Activated CD4-positive, alpha-beta T cell treated with anti-CD3 and anti-CD28 coated beads for 48 hours (primary cell): Measurements from ENCODE around the gene FATE1.
"Not testable (repeated sequence)": the region's sequence is repeated elsewhere in the genome, so short reads cannot be mapped to it uniquely, and the experiment has no call there.

Source experiments
- DNase-seq: peaks from one replicate; pipeline ENCODE4 v3.0.0-alpha.2; 2020

The FATE1 gene, protein sequence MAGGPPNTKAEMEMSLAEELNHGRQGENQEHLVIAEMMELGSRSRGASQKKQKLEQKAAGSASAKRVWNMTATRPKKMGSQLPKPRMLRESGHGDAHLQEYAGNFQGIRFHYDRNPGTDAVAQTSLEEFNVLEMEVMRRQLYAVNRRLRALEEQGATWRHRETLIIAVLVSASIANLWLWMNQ

GRCh38 chrX:151715752-151716151, at the start of gene FATE1:
FATE1 (plus strand) TSS chrX:151716035; CDS start chrX:151716120, 85 bp downstream.
- no peak for DNase-seq

- DNase-seq, result no peak
These were observed 40.6 kb upstream of the FATE1 start for GRCh38 chrX:151675121-151675746.

GRCh38 chrX:151676196-151676595, 39.6 kb upstream of the FATE1 start:
- no peak for DNase-seq

DNA sequence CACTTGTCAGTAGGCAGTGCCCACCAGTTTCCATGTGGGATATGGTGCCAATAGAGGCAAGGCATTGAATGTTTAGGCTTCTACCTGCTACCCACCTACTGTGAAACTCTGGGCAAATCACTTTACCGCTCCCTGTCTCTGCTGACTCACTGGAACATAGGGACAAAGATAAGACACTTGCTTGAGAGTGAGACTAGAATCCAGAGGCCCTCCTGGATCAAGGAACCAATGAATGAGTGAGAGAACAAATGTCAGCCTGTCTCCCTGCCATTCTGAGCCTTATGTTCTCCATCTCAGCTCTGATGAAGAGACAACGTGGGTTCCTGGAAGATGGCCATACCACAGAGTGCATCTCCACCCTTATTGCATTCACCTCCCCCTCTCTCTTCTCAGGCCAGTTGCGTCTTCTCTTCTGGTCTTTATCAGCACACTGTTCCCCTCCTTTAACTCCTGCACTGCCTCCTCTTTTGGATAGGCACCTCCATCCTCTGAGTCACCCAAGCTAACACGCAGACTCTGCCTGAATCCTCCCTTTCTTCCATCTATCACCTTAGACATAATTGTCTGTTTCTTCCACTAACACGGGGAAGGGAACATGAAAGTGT, 35.9 kb upstream of the FATE1 start:
- DNase-seq, result no peak

DNA sequence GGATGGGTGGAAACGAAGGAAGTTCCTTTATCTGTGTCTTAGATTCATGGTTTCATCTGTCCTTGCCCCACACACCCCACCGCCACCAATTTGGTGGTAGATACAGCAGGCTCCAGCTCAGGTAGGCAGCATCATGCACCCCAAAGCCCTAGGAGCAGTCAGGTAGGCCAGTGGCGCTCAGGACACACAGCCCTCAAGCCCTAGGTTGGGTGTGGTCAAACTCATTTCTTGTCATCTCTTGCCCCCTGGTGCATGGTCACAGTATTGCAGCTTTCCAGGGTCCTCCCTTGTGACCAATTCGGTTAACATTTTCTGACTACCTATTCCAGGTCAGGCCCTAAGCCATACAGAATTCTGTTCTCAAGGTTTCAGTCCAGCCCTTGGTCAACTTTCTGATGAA, 35.0 kb upstream of the FATE1 start:
- peak; percentile 72 for DNase-seq

GRCh38 chrX:151687635-151688034, 28.2 kb upstream of the FATE1 start:
- DNase-seq, result no peak

DNA sequence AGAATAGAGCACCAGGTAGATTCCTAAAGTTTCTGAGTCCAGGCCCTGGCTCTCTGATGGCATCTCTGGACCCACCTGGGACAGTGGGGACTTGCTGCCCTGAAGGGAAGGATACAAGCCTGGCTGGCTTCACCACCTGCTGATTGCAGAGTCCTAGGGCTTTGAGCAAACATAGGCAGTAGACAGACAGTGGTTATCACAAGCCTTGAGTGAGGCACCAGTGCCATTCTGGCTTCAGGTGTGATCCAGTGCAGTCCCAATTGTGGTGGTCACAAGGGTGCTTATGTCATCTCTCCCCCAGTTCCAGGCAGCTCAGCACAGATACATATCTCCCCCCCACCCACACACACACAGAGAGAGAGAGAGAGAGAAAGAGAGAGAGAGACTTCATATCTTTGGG, 27.1 kb upstream of the FATE1 start:
- DNase-seq, result no peak

DNA sequence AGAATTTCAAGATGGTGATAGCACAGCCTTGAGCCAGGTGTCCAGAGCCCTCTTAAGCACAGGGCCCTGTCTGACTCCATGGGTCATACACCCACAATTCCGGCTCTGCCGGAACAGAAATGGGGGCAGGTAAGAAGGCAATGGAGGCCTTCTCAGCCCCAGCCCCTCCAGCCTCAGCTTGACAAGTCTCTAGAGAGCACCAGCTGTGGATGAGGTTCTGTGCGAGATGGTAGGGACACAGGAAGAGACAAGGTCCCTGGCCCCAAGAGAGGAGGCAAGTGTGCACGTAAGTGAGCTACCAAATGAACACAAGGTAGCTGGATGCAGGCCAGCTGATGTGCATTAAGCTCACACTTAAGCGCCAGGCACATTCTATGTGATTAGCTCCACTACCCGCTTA, 23.0 kb upstream of the FATE1 start:
- no peak for DNase-seq

- no peak for DNase-seq
These were observed 21.7 kb upstream of the FATE1 start for GRCh38 chrX:151694121-151694520.

DNA sequence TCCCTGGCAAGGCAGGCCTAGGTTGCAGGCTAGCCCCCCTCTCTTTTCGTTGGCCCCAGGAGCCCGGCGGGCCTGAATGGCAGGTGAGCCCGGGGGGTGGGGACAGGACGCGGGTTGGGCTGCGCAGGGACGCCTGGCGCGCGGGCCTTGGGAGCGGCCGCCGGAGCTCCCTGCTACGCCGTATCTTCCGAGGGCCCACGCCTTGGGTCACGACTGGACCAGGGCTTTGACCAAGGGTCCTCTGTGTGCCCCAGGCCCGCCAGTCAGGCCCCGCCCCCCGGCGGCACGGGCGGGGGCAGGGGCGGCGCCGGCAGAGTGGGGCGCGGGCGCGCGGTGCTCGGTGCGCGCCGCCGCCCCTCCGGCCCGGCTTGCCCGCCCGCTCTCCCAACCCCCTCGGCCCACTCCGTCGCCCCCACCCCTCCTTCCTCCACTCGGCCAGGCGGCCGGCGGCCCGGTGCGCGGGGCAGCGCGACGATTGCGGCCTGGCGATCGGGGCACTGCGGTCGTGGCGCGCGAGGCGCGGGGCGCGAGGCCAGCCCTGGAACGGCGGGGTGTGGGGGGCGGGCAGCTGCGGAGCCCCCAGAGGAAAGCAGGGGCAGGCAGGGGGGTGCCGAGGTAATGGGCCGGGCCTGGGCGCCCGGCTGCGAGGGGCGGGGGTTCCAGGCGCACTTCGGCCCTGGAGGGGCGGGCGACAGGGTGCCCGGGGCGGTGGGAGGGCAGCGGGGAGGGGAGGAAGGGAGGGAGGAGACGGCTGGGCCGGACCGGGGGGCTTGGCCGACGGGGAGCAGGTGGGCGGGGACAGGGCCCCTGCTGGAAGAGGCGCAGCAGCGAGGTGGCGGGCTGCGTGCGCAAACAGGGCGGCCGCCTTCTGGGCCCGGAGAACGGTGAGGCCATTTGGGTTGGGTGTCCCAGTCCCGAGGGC, 20.9 kb upstream of the FATE1 start, which contains the start of gene PRRG3:
Gene PRRG3 (plus strand): TSS at position 798 of the 922 bp plus-strand sequence. CDS start 3,357 bp downstream, outside the sequence.
- no peak for DNase-seq

- DNase-seq, result no peak
These were observed 20.1 kb upstream of the FATE1 start for GRCh38 chrX:151695583-151696340.

DNA sequence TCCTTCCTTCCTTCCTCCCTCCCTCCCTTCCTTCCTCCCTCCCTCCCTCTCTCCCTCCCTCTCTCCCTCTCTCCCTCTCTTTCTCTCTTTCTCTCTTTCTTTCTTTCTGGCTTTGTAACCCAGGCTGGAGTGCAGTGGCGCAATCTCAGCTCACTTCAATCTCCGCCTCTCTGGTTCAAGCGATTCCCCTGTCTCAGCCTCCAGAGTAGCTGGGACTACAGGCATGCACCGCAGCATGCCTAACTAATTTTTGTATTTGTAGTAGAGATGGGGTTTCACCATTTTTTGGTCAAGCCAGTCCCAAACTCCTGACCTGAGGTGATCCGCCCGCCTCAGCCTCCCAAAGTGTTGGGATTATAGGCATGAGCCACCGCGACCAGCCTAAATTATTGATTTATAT, 18.8 kb upstream of the FATE1 start:
- DNase-seq, result not testable (repeated sequence)

- no peak for DNase-seq
These were observed 18.3 kb upstream of the FATE1 start for GRCh38 chrX:151697522-151697921.

GRCh38 chrX:151698485-151698884, 17.4 kb upstream of the FATE1 start:
- no peak for DNase-seq

DNA sequence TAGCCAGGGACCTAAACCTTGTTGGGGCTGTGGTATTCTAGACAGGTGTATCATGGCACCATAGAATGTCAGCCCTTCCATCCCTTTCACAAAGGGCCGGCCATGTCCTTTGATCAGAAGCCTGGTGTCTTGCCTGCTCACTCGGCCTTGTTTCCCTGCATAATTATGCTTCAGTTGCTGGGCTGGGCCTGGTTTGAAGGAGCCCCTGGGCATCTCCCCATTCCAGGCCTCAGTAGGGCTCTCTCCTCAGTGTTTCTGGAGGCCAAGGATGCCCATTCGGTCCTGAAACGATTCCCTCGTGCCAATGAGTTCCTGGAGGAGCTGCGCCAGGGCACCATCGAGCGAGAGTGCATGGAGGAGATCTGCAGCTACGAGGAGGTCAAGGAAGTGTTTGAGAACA, 16.1 kb upstream of the FATE1 start:
- no peak for DNase-seq

GRCh38 chrX:151700581-151700980, 15.3 kb upstream of the FATE1 start:
- no peak for DNase-seq

- DNase-seq, result no peak
These were observed 14.8 kb upstream of the FATE1 start for GRCh38 chrX:151701071-151701470.

GRCh38 chrX:151701531-151701930, 14.3 kb upstream of the FATE1 start:
- no peak for DNase-seq

DNA sequence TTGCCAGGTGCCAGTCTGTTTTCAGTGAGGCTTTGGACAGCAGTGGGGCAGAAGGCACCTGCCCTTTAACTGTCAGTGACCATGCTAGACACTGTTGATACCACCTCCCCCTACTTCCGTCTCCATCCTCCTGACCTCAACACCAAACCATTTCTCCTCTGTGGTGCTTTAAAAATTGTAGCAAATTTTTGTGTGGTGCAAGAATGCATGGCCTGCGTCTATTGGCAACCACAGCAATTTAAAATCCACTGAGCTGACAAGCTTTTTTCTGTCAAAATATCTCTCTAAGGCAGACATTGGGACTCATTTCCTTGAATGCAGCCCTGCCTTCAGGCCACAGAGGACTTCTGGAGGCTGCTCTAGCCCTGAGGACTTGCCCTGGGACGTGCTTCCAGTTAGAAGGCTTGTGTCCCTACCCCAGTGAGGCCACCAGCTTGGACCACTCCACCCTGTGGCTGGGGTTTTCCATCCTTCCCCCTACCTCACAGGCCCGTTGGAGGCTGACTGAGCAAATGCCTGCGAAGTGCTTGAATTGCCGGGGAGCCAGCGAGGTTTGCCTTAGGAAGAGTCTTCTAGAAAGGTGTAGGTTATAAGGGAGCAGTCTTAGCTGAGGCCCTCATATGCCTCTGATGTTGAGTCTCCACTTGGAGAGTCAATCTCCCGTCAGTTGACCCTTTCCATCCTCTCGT, 13.7 kb upstream of the FATE1 start:
- DNase-seq, result no peak

DNA sequence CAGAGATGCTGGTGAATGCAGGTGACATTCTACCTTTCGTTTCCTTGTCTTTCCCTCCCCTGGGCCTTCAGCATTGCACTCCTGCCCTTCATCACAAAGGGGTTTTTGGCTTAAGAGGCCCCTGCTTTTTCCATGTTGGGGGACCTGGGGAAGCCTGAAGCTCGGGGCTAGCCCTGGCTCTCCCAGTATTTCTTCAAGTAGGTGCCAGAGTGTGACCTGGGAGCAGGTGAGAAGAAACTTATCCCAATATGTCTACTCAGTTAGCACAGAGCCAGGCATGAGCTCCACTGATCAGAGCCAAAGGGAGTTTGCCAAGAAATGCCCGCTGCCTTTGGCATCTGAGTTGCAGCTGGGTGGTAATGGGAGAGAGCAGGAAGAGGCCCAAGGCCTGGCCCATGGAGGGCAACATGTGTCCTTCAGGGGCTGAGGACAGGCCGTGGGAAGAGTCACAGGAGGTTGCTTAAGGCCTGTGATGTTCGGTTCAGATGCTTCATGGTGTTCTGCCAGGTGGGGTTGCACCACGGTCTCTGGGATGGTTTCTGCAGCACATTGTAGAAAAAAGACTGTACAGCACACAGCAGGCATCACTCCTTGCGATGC, 13.0 kb upstream of the FATE1 start:
- no peak for DNase-seq

DNA sequence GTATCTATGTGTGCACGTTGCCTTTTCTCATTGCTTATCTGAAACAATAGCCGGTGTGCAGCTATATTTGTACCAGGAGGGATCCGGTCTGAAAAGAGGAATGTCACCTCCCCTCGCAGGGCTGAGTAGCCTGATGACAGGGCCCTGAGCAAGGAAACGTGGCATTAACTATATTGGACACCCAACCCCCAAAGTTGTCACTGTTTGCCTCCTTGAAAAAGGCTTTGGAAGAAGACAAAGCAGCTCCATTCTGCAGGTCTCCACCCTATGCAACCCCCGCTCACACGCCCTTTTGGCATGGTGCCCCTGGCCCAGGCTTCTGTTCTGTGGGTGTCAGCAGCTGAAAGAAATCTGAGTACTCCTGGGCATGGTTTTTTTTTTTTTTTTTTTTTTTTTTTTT, 12.3 kb upstream of the FATE1 start:
- DNase-seq, result no peak
